SK-N-SH treated with all-trans-retinoic acid at 6 μM for 48 hours (cell line): ENCODE data around the gene SAMD11.

Experiments used
- ATAC-seq: fragments of 200-7000 bp; cut with Tn5 transposase; 3 replicates; pipeline ENCODE4 v1.9.1; 2020; ENCODE audit warnings: mild to moderate bottlenecking, moderate library complexity
- ARNTL ChIP-seq: fragments of 450-650 bp; formaldehyde crosslinking; IDR thresholded peaks from 2 replicates; pipeline ENCODE4 v1.5.0; 2020; ENCODE audit warnings: low read depth, mild to moderate bottlenecking, moderate library complexity, borderline replicate concordance
- BACH2 ChIP-seq: fragments of 250-450 bp; sonication (Bioruptor Pico); IDR thresholded peaks from 2 replicates; pipeline ENCODE4 v1.9.0; 2021; ENCODE audit warnings: mild to moderate bottlenecking, borderline replicate concordance
- CREB5 ChIP-seq: fragments of 250-450 bp; sonication (Bioruptor Pico); IDR thresholded peaks from 2 replicates; pipeline ENCODE4 v1.5.1; 2020; ENCODE audit warnings: low read depth, mild to moderate bottlenecking, moderate library complexity
- CSRNP3 ChIP-seq: fragments of 250-450 bp; sonication (Bioruptor Pico); IDR thresholded peaks from 2 replicates; pipeline ENCODE4 v1.5.1; 2021; ENCODE audit warnings: mild to moderate bottlenecking, moderate library complexity
- ESRRG ChIP-seq: fragments of 250-450 bp; sonication (Bioruptor Pico); IDR thresholded peaks from 2 replicates; pipeline ENCODE4 v1.6.1; 2021; ENCODE audit warnings: mild to moderate bottlenecking
- GLIS3 ChIP-seq: fragments of 250-450 bp; sonication (Bioruptor Pico); IDR thresholded peaks from 2 replicates; pipeline ENCODE4 v1.5.0; 2020; ENCODE audit warnings: mild to moderate bottlenecking, moderate library complexity
- ISL1 ChIP-seq: fragments of 250-450 bp; sonication (Bioruptor Pico); IDR thresholded peaks from 2 replicates; pipeline ENCODE4 v2.1.2; 2022; ENCODE audit warnings: mild to moderate bottlenecking, moderate library complexity
- OSR1 ChIP-seq: fragments of 250-450 bp; sonication (Bioruptor Pico); IDR thresholded peaks from 2 replicates; pipeline ENCODE4 v1.8.0; 2022; ENCODE audit warnings: moderate library complexity, mild to moderate bottlenecking, inconsistent platforms
- PATZ1 ChIP-seq: fragments of 250-450 bp; sonication (Bioruptor Pico); IDR thresholded peaks from 2 replicates; pipeline ENCODE4 v1.8.0; 2020; ENCODE audit warnings: mild to moderate bottlenecking, moderate library complexity, borderline replicate concordance
- POU6F1 ChIP-seq: fragments of 250-450 bp; sonication (Bioruptor Pico); IDR thresholded peaks from 2 replicates; pipeline ENCODE4 v1.8.0; 2021; ENCODE audit warnings: low read depth, mild to moderate bottlenecking, moderate library complexity, borderline replicate concordance
- PPARA ChIP-seq: fragments of 250-450 bp; sonication (Bioruptor Pico); IDR thresholded peaks from 2 replicates; pipeline ENCODE4 v1.5.0; 2020; ENCODE audit warnings: mild to moderate bottlenecking, borderline replicate concordance
- SNAI2 ChIP-seq: fragments of 250-450 bp; sonication (Bioruptor Pico); IDR thresholded peaks from 2 replicates; pipeline ENCODE4 v1.5.0; 2020; ENCODE audit warnings: mild to moderate bottlenecking, moderate library complexity
- TOX ChIP-seq: fragments of 250-450 bp; sonication (Bioruptor Pico); IDR thresholded peaks from 2 replicates; pipeline ENCODE4 v1.8.0; 2021; ENCODE audit warnings: mild to moderate bottlenecking, moderate library complexity, borderline replicate concordance
- TSHZ2 ChIP-seq: fragments of 250-450 bp; sonication (Bioruptor Pico); IDR thresholded peaks from 2 replicates; pipeline ENCODE4 v1.5.0; 2020; ENCODE audit warnings: mild to moderate bottlenecking, moderate library complexity
- ZC3H10 ChIP-seq: fragments of 250-450 bp; sonication (Bioruptor Pico); IDR thresholded peaks from 2 replicates; pipeline ENCODE4 v1.5.1; 2021; ENCODE audit warnings: mild to moderate bottlenecking, moderate library complexity
- ZFP3 ChIP-seq: fragments of 250-450 bp; sonication (Bioruptor Pico); IDR thresholded peaks from 2 replicates; pipeline ENCODE4 v1.5.0; 2020; ENCODE audit warnings: mild to moderate bottlenecking, moderate library complexity
- ZFP30 ChIP-seq: fragments of 450-650 bp; formaldehyde crosslinking; IDR thresholded peaks from 2 replicates; pipeline ENCODE4 v1.5.0; 2022; ENCODE audit warnings: mild to moderate bottlenecking, moderate library complexity
- ZNF565 ChIP-seq: fragments of 450-650 bp; formaldehyde crosslinking; conservative IDR thresholded peaks from 2 replicates; pipeline ENCODE4 v1.5.0; 2020; ENCODE audit warnings: low read depth, mild to moderate bottlenecking, moderate library complexity
- ZNF70 ChIP-seq: fragments of 450-650 bp; formaldehyde crosslinking; IDR thresholded peaks from 2 replicates; pipeline ENCODE4 v1.5.0; 2020; ENCODE audit warnings: mild to moderate bottlenecking, moderate library complexity

SAMD11 gene

GRCh38 chr1:980602-981395 is 57.1 kb downstream of the SAMD11 start:
- no peak for TF ChIP-seq ISL1
- TF ChIP-seq POU6F1 = no peak
- no peak for TF ChIP-seq ZNF70 (CRISPR knock-in tag)
- no peak for TF ChIP-seq BACH2
- no peak for TF ChIP-seq PATZ1 (CRISPR knock-in tag)
- ATAC-seq = no peak

- no peak for TF ChIP-seq POU6F1
- no peak for TF ChIP-seq CREB5
- no peak for TF ChIP-seq ZNF70 (CRISPR knock-in tag)
- TF ChIP-seq TOX (CRISPR knock-in tag) = no peak
- no peak for TF ChIP-seq BACH2
- TF ChIP-seq GLIS3 (CRISPR knock-in tag) = no peak
- TF ChIP-seq ARNTL (CRISPR knock-in tag) = no peak
- TF ChIP-seq ISL1 = no peak
- ATAC-seq = no peak
Measured at GRCh38 chr1:981491-981954, 57.8 kb downstream of the SAMD11 start.

GRCh38 chr1:981955-982558 is 58.3 kb downstream of the SAMD11 start, which contains the start of gene PERM1:
Gene PERM1 (minus strand): TSS chr1:982093. CDS start chr1:981029, 1,064 bp downstream.
- TF ChIP-seq ZFP3 (CRISPR knock-in tag) (no peak), PPARA (CRISPR knock-in tag) (no peak), OSR1 (CRISPR knock-in tag) (no peak), ZNF70 (CRISPR knock-in tag) (no peak), ZFP30 (CRISPR knock-in tag) (no peak), ZNF565 (CRISPR knock-in tag) (no peak)
- no peak for ATAC-seq

GRCh38 chr1:982765-983436 is 59.2 kb downstream of the SAMD11 start:
- ATAC-seq = no peak
- TF ChIP-seq GLIS3 (CRISPR knock-in tag) (no peak), ZC3H10 (CRISPR knock-in tag) (no peak), OSR1 (CRISPR knock-in tag) (no peak), ESRRG (CRISPR knock-in tag) (no peak), TSHZ2 (CRISPR knock-in tag) (no peak), POU6F1 (no peak), ISL1 (no peak), CSRNP3 (CRISPR knock-in tag) (no peak), CREB5 (no peak), ZNF70 (CRISPR knock-in tag) (no peak), SNAI2 (CRISPR knock-in tag) (no peak), ARNTL (CRISPR knock-in tag) (no peak)
